Right lung (tissue), 5 donors: Measurements from ENCODE around the gene SLX1B. TPM values are rescaled to one million over a fixed set of nuclear protein-coding genes. Genes with fewer than 3 reads are reported as not detected.

Experiments
- polyA plus RNA-seq, 5 donors: library from polyadenylated mRNA; unstranded; fragments of 120-200 nt; gene quantifications; one replicate each; pipeline versions ENCODE4 v1.2.1 to v1.2.3, GENCODE V29; 2013; ENCODE audit warnings: inconsistent platforms in 1 of 5, low replicate concordance in 1 of 5; ENCODE audit not compliant: insufficient read length in 5 of 5, insufficient read depth in 1 of 5

Gene SLX1B
- polyA plus RNA-seq, 5 donors, result 8.8 to 13.0 (median 9.2) TPM

Other genes starting within 250 kb of the SLX1B start
- gene NPIPB11, start 47.8 kb upstream of the SLX1B start, polyA plus RNA-seq, result 1 to 10 TPM; 2.2 to 5.8 (median 3.6) TPM
- gene BOLA2, start 182 bp upstream of the SLX1B start, polyA plus RNA-seq, result 1 to 10 TPM; 4.5 to 8.5 (median 5.4) TPM
- 10 to 100 TPM; 25.5 to 38.9 (median 35.2) TPM for gene SULT1A4, start 5.4 kb downstream of the SLX1B start, polyA plus RNA-seq
- gene NPIPB12, start 51.9 kb downstream of the SLX1B start, polyA plus RNA-seq, result 10 to 100 TPM; 46.4 to 94.5 (median 55.4) TPM
- gene SPN, start 208.7 kb downstream of the SLX1B start, polyA plus RNA-seq, result 1 to 10 TPM; 1.9 to 2.9 (median 2.3) TPM
- 10 to 100 TPM; 41.9 to 70.9 (median 51.6) TPM for gene QPRT, start 224.6 kb downstream of the SLX1B start, polyA plus RNA-seq